IMR-90 (cell line): ENCODE measurements around the gene MRGPRE. TPM values are rescaled to one million over a fixed set of nuclear protein-coding genes. Genes with fewer than 3 reads are reported as not detected.

Experiments used
- ATAC-seq: fragments of 200-7000 bp; cut with Tn5 transposase; 2 replicates; pipeline ENCODE4 v1.9.1; 2020; ENCODE audit warnings: low read depth, mild to moderate bottlenecking, moderate library complexity
- BruUV-seq: library from RNA; stranded (reverse); fragments of 400-500 nt; replicated peaks from 2 replicates; lab custom pipeline; 2021; lab: Mats Ljungman, UMichigan
- CTCF ChIA-PET: fragments of 300-600 bp; formaldehyde crosslinking; extraction: SDS; loops from one replicate; lab custom pipeline; 2021; ENCODE audit warnings: antibody characterized with exemption; lab: Yijun Ruan, JAX
- POLR2A ChIA-PET: fragments of 300-600 bp; sonication (Branson Sonifier 250); formaldehyde crosslinking; loops from one replicate; lab custom pipeline; 2022; ENCODE audit warnings: antibody characterized with exemption; ENCODE audit not compliant: unreplicated experiment; lab: Charles Lee
- DNase-seq: peaks from one replicate; pipeline ENCODE4 v3.0.0; 2013
- H2AFZ ChIP-seq: replicated peaks from 2 replicates; pipeline ENCODE3; 2013; ENCODE audit warnings: low read length, mild to moderate bottlenecking; ENCODE audit not compliant: poor library complexity
- H2AK5ac ChIP-seq: 2 replicates; pipeline ENCODE4 v1.6.1; 2013; ENCODE audit warnings: low read depth, low read length, inconsistent platforms
- H2AK9ac ChIP-seq: replicated peaks from 2 replicates; pipeline ENCODE3; 2013; ENCODE audit warnings: mild to moderate bottlenecking, low read depth, low read length, moderate library complexity; ENCODE audit not compliant: poor library complexity
- H2BK120ac ChIP-seq: 2 replicates; pipeline ENCODE4 v1.6.1; 2013; ENCODE audit warnings: low read depth, low read length, inconsistent platforms
- H2BK15ac ChIP-seq: 3 replicates; pipeline ENCODE4 v1.6.1; 2013; ENCODE audit warnings: low read depth, low read length, inconsistent platforms
- H2BK20ac ChIP-seq: 2 replicates; pipeline ENCODE4 v1.6.1; 2013; ENCODE audit warnings: low read depth, mild to moderate bottlenecking, inconsistent platforms, low read length, moderate library complexity
- H2BK5ac ChIP-seq: 2 replicates; pipeline ENCODE4 v1.6.1; 2013; ENCODE audit warnings: mild to moderate bottlenecking, low read depth, low read length, inconsistent platforms; ENCODE audit not compliant: poor library complexity, severe bottlenecking
- H3K14ac ChIP-seq: replicated peaks from 2 replicates; pipeline ENCODE4 v1.6.1; 2013; ENCODE audit warnings: low read depth, low read length, inconsistent platforms
- H3K18ac ChIP-seq: 2 replicates; pipeline ENCODE4 v1.6.1; 2013; ENCODE audit warnings: low read depth, low read length, control low read depth
- H3K23ac ChIP-seq: 2 replicates; pipeline ENCODE4 v1.6.1; 2013; ENCODE audit warnings: low read depth, low read length, inconsistent platforms
- H3K27ac ChIP-seq: 2 replicates; pipeline ENCODE4 v1.5.1; 2013; ENCODE audit warnings: mild to moderate bottlenecking, control low read depth, low read length; ENCODE audit not compliant: insufficient read depth
- H3K27me3 ChIP-seq: 2 replicates; pipeline ENCODE4 v1.6.1; 2013; ENCODE audit warnings: low read length; ENCODE audit not compliant: control insufficient read depth, insufficient read depth
- H3K36me3 ChIP-seq: 2 replicates; pipeline ENCODE4 v1.6.1; 2013; ENCODE audit warnings: low read length, mixed read lengths; ENCODE audit not compliant: control insufficient read depth, insufficient read depth
- H3K4ac ChIP-seq: 2 replicates; pipeline ENCODE4 v1.6.1; 2013; ENCODE audit warnings: low read depth, low read length, inconsistent platforms
- H3K4me1 ChIP-seq: 2 replicates; pipeline ENCODE4 v1.6.1; 2013; ENCODE audit warnings: low read length, mixed read lengths; ENCODE audit not compliant: control insufficient read depth, insufficient read depth
- H3K4me2 ChIP-seq: 2 replicates; pipeline ENCODE4 v1.6.1; 2013; ENCODE audit warnings: low read depth, mild to moderate bottlenecking, control low read depth, low read length, moderate library complexity
- H3K4me3 ChIP-seq: 2 replicates; pipeline ENCODE4 v1.5.1; 2013; ENCODE audit warnings: low read depth, mild to moderate bottlenecking, control low read depth, low read length, moderate library complexity; ENCODE audit not compliant: insufficient read depth
- H3K56ac ChIP-seq: 2 replicates; pipeline ENCODE4 v1.6.1; 2013; ENCODE audit warnings: low read length, inconsistent platforms; ENCODE audit not compliant: insufficient read depth; ENCODE audit errors: extremely low read depth
- H3K79me1 ChIP-seq, 2 experiments: 2 replicates each; pipeline ENCODE4 v1.6.1; 2013; ENCODE audit warnings: low read length in 2 of 2, inconsistent platforms in 1 of 2, low read depth in 1 of 2
- H3K9ac ChIP-seq: 2 replicates; pipeline ENCODE4 v1.6.1; 2013; ENCODE audit warnings: low read depth, low read length, control low read depth
- H3K9me1 ChIP-seq: 2 replicates; pipeline ENCODE4 v1.6.1; 2013; ENCODE audit warnings: low read length, inconsistent platforms; ENCODE audit not compliant: insufficient read depth
- H3K9me3 ChIP-seq: 2 replicates; pipeline ENCODE4 v1.6.1; 2013; ENCODE audit warnings: low read length; ENCODE audit not compliant: control insufficient read depth, insufficient read depth
- H4K20me1 ChIP-seq: 2 replicates; pipeline ENCODE4 v1.6.1; 2013; ENCODE audit warnings: low read length, inconsistent platforms; ENCODE audit not compliant: insufficient read depth
- H4K5ac ChIP-seq: 2 replicates; pipeline ENCODE4 v1.6.1; 2013; ENCODE audit warnings: mild to moderate bottlenecking, low read depth, low read length, control low read depth
- H4K8ac ChIP-seq, 2 experiments: 2 replicates each; pipeline ENCODE4 v1.6.1; 2013; ENCODE audit warnings: low read depth in 2 of 2, low read length in 2 of 2, control low read depth in 1 of 2, inconsistent platforms in 1 of 2
- H4K91ac ChIP-seq: 2 replicates; pipeline ENCODE4 v1.6.1; 2013; ENCODE audit warnings: low read depth, low read length, inconsistent platforms; ENCODE audit not compliant: insufficient read depth
- BHLHE40 ChIP-seq: fragments of 150-350 bp; IDR thresholded peaks from 2 replicates; pipeline ENCODE4 v1.6.1; 2016; ENCODE audit warnings: mild to moderate bottlenecking, low read depth, low read length
- CEBPB ChIP-seq: IDR thresholded peaks from 2 replicates; pipeline ENCODE4 v1.6.1; 2012; ENCODE audit warnings: low read depth, low read length, improper control_type of control experiment
- CHD1 ChIP-seq: IDR thresholded peaks from 2 replicates; pipeline ENCODE4 v1.6.1; 2012; ENCODE audit warnings: low read depth, low read length, improper control_type of control experiment
- CTCF ChIP-seq: conservative IDR thresholded peaks from 2 replicates; pipeline ENCODE4 v1.5.1; 2012; ENCODE audit warnings: mild to moderate bottlenecking, low read depth, low read length, improper control_type of control experiment
- ELK1 ChIP-seq: fragments of 150-350 bp; IDR thresholded peaks from 2 replicates; pipeline ENCODE4 v1.6.1; 2016; ENCODE audit warnings: low read depth, mild to moderate bottlenecking, low read length, moderate library complexity, borderline replicate concordance
- MAFK ChIP-seq: IDR thresholded peaks from 2 replicates; pipeline ENCODE4 v1.6.1; 2012; ENCODE audit warnings: low read depth, low read length, improper control_type of control experiment
- MAZ ChIP-seq: IDR thresholded peaks from 2 replicates; pipeline ENCODE4 v1.6.1; 2012; ENCODE audit warnings: low read depth, mild to moderate bottlenecking, low read length, improper control_type of control experiment, moderate library complexity, borderline replicate concordance
- MXI1 ChIP-seq: IDR thresholded peaks from 2 replicates; pipeline ENCODE4 v1.6.1; 2012; ENCODE audit warnings: low read depth, mild to moderate bottlenecking, low read length, moderate library complexity, borderline replicate concordance
- NFE2L2 ChIP-seq: fragments of 150-350 bp; IDR thresholded peaks from 2 replicates; pipeline ENCODE4 v1.6.1; 2016; ENCODE audit warnings: low read depth, mild to moderate bottlenecking, low read length
- RAD21 ChIP-seq: IDR thresholded peaks from 2 replicates; pipeline ENCODE4 v1.6.1; 2012; ENCODE audit warnings: low read length, improper control_type of control experiment
- RCOR1 ChIP-seq: IDR thresholded peaks from 2 replicates; pipeline ENCODE4 v1.6.1; 2012; ENCODE audit warnings: mild to moderate bottlenecking, low read length, improper control_type of control experiment; ENCODE audit not compliant: insufficient replicate concordance
- RFX5 ChIP-seq: IDR thresholded peaks from 2 replicates; pipeline ENCODE4 v1.8.0; 2012; ENCODE audit warnings: low read depth, mild to moderate bottlenecking, low read length, moderate library complexity
- SMC3 ChIP-seq: fragments of 150-350 bp; IDR thresholded peaks from 2 replicates; pipeline ENCODE4 v1.6.1; 2016; ENCODE audit warnings: low read depth, mild to moderate bottlenecking, antibody characterized with exemption, low read length, moderate library complexity
- WGBS, 2 experiments: methylation state at CpG; one replicate each; pipeline versions ENCODE4 v1.1.5 to v1.1.7; 2013; ENCODE audit warnings: missing lambda C conversion rate in 2 of 2; ENCODE audit not compliant: insufficient read length in 1 of 2; ENCODE audit errors: extremely low coverage in 2 of 2; 5-methylcytosine and 5-hydroxymethylcytosine counted together
- dilution Hi-C: fragments of 300-500 bp; cut with HindIII; formaldehyde crosslinking; loops from one replicate; pipeline ENCODE4 v1.14.3; 2018; ENCODE audit warnings: low sequenced_read_pairs; ENCODE audit not compliant: unreplicated experiment
- in situ Hi-C: fragments of 300-500 bp; cut with MboI; formaldehyde crosslinking; loops from 3 replicates; pipeline ENCODE4 v1.14.3; 2019; ENCODE audit warnings: low sequenced_read_pairs, inconsistent platforms, mixed read lengths
- intact Hi-C: fragments of 100-400 bp; cut with micrococcal nuclease; formaldehyde crosslinking; loops from 2 replicates; pipeline ENCODE4 v1.10.0; 2022
- polyA plus RNA-seq, 3 experiments: library from polyadenylated mRNA; depleted of rRNA; stranded (reverse); fragments of >200 nt; gene quantifications; 2 replicates each; pipeline ENCODE4 v1.2.3, GENCODE V29; 2012; ENCODE audit warnings: low replicate concordance in 1 of 3
- total RNA-seq: library from RNA; depleted of rRNA; stranded (reverse); fragments of >200 nt; gene quantifications from 2 replicates; pipeline ENCODE4 v1.2.3, GENCODE V29; 2012
- TF ChIP-seq, protein P1 (sequence below): fragments of 150-350 bp; IDR thresholded peaks from 2 replicates; pipeline ENCODE4 v1.6.1; 2017; ENCODE audit warnings: mild to moderate bottlenecking, antibody characterized with exemption, low read length, low read depth

The MRGPRE gene
- total and polyA plus RNA-seq, 2 of the 4 experiments (the other 2 are of a cell fraction), result not detected

GRCh38 chr11:3213659-3214419 is 18.4 kb downstream of the MRGPRE start:
- H3K27ac ChIP-seq, result no peak overlapping the region
- no peak overlapping the region for H3K4me2 ChIP-seq
- H2BK5ac ChIP-seq, result no peak overlapping the region
- H4K5ac ChIP-seq, result no peak overlapping the region
- H3K14ac ChIP-seq, result no peak overlapping the region
- H3K27me3 ChIP-seq, result peaks cover 29% of the 10 kb centered on the region
- CTCF ChIA-PET, result no interaction called here
- no peak overlapping the region for H4K91ac ChIP-seq
- no peak overlapping the region for H3K4ac ChIP-seq
- intact Hi-C loops (no loop called here), dilution Hi-C loops (no loop called here), in situ Hi-C loops (no loop called here)
- no peaks in the 10 kb centered on the region for H3K79me1 ChIP-seq
- no peak overlapping the region for H2BK20ac ChIP-seq
- H3K18ac ChIP-seq, result no peak overlapping the region
- POLR2A ChIA-PET, result no interaction called here
- H2BK15ac ChIP-seq, result no peak overlapping the region
- no peaks in the 10 kb centered on the region for H3K4me1 ChIP-seq
- H3K23ac ChIP-seq, result no peak overlapping the region
- no peaks in the 10 kb centered on the region for H3K36me3 ChIP-seq
- no peak overlapping the region for H3K9ac ChIP-seq
- no peaks in the 10 kb centered on the region for H3K9me1 ChIP-seq
- DNase-seq (no peak), ATAC-seq (no peak)
- no peak overlapping the region for H3K4me3 ChIP-seq
- no peak overlapping the region for H2AFZ ChIP-seq
- H4K20me1 ChIP-seq, result no peaks in the 10 kb centered on the region
- H4K8ac ChIP-seq, result no peak overlapping the region
- H2AK9ac ChIP-seq, result no peak overlapping the region
- WGBS, 2 experiments, result 51% methylated on average over 20 of the region's 24 CpGs; no CpG with 5 or more reads in 1 of the 2 experiments
- H3K56ac ChIP-seq, result no peak overlapping the region
- BruUV-seq, result no TSS peak
- H2BK120ac ChIP-seq, result no peak overlapping the region
- no peak overlapping the region for H2AK5ac ChIP-seq
- TF ChIP-seq BHLHE40, result no peak
- TF ChIP-seq MAZ, result no peak
- TF ChIP-seq NFE2L2, result no peak
- no peak for TF ChIP-seq MXI1
- TF ChIP-seq CHD1, result no peak
- TF ChIP-seq, protein P1, sequence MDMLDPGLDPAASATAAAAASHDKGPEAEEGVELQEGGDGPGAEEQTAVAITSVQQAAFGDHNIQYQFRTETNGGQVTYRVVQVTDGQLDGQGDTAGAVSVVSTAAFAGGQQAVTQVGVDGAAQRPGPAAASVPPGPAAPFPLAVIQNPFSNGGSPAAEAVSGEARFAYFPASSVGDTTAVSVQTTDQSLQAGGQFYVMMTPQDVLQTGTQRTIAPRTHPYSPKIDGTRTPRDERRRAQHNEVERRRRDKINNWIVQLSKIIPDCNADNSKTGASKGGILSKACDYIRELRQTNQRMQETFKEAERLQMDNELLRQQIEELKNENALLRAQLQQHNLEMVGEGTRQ, result no peak
- TF ChIP-seq CTCF, result no peak
- no peak for TF ChIP-seq SMC3
- TF ChIP-seq CEBPB, result no peak
- TF ChIP-seq RAD21, result no peak
- TF ChIP-seq ELK1, result no peak
- TF ChIP-seq RFX5, result no peak
- TF ChIP-seq RCOR1, result no peak
- no peak for TF ChIP-seq MAFK
- peaks cover 9% of the 10 kb centered on the region for H3K9me3 ChIP-seq
